DND-41 (cell line): ENCODE results near the gene NDRG3.

Experiments used
- EZH2 ChIP-seq: IDR thresholded peaks from 3 replicates; pipeline ENCODE4 v1.6.1; 2012; ENCODE audit warnings: borderline replicate concordance, low read depth, mild to moderate bottlenecking, moderate library complexity, low read length, inconsistent platforms; ENCODE audit not compliant: severe bottlenecking
- TF ChIP-seq, protein P1 (sequence below): IDR thresholded peaks from 2 replicates; pipeline ENCODE4 v1.5.1; 2012; ENCODE audit warnings: borderline replicate concordance, low read length, moderate library complexity, mild to moderate bottlenecking; ENCODE audit not compliant: poor library complexity, severe bottlenecking; ENCODE audit errors: extremely low read depth

DNA sequence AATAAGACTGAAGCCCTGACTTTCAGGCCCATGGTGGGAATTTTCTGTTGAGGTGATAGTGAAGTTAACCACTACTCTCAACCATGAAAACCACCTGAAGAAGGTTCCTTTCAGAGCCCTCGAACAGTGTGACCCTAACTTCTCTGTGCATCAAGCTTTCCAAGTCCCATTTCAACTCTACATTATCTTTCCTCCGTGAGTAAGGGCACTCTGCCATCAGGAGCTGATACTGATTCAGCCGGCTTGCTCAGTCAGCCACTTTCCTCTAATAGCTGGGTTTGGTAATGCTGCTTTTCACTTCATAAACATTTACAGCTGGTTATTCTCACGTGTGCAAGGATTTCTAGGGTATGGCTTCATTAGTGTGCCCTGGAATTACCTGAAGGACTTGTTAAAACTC lies 89.2 kb downstream of the NDRG3 start:
- TF ChIP-seq EZH2: no peak
- TF ChIP-seq, protein P1, sequence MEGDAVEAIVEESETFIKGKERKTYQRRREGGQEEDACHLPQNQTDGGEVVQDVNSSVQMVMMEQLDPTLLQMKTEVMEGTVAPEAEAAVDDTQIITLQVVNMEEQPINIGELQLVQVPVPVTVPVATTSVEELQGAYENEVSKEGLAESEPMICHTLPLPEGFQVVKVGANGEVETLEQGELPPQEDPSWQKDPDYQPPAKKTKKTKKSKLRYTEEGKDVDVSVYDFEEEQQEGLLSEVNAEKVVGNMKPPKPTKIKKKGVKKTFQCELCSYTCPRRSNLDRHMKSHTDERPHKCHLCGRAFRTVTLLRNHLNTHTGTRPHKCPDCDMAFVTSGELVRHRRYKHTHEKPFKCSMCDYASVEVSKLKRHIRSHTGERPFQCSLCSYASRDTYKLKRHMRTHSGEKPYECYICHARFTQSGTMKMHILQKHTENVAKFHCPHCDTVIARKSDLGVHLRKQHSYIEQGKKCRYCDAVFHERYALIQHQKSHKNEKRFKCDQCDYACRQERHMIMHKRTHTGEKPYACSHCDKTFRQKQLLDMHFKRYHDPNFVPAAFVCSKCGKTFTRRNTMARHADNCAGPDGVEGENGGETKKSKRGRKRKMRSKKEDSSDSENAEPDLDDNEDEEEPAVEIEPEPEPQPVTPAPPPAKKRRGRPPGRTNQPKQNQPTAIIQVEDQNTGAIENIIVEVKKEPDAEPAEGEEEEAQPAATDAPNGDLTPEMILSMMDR: no peak
